HG02943 (cell line): ENCODE data around the gene TRAK1.

ENCODE experiments used
- ATAC-seq: cut with Tn5 transposase; IDR thresholded peaks from one replicate; pipeline ENCODE4 v1.9.1; 2021; ENCODE audit warnings: mild to moderate bottlenecking, low read depth, moderate library complexity; ENCODE audit not compliant: unreplicated experiment

Gene TRAK1

GRCh38 chr3:42120866-42121265 lies 29.7 kb downstream of the TRAK1 start:
- ATAC-seq: no peak

GRCh38 chr3:42122261-42123011 lies 31.3 kb downstream of the TRAK1 start:
- no peak for ATAC-seq

GRCh38 chr3:42123012-42123581 lies 31.9 kb downstream of the TRAK1 start:
- no peak for ATAC-seq

- no peak for ATAC-seq
These were observed 32.9 kb downstream of the TRAK1 start for GRCh38 chr3:42123824-42124658.

GRCh38 chr3:42127226-42127625 lies 36.1 kb downstream of the TRAK1 start:
- no peak for ATAC-seq

GRCh38 chr3:42128526-42128925 lies 37.4 kb downstream of the TRAK1 start:
- no peak for ATAC-seq

- ATAC-seq: no peak
These were observed 38.1 kb downstream of the TRAK1 start for GRCh38 chr3:42129014-42129953.

GRCh38 chr3:42130007-42130328 lies 38.8 kb downstream of the TRAK1 start:
- ATAC-seq: no peak

- no peak for ATAC-seq
These were observed 39.3 kb downstream of the TRAK1 start for GRCh38 chr3:42130329-42131070.

GRCh38 chr3:42133500-42134298 lies 42.5 kb downstream of the TRAK1 start:
- ATAC-seq: no peak

- ATAC-seq: no peak
These were observed 43.8 kb downstream of the TRAK1 start for GRCh38 chr3:42134867-42135464.

- ATAC-seq: no peak
These were observed 48.7 kb downstream of the TRAK1 start for GRCh38 chr3:42139621-42140453.

GRCh38 chr3:42140665-42141203 lies 49.6 kb downstream of the TRAK1 start:
- ATAC-seq: no peak

GRCh38 chr3:42143440-42143839 lies 52.3 kb downstream of the TRAK1 start:
- no peak for ATAC-seq

GRCh38 chr3:42144209-42144608 lies 53.1 kb downstream of the TRAK1 start:
- no peak for ATAC-seq

- no peak for ATAC-seq
These were observed 57.1 kb downstream of the TRAK1 start for GRCh38 chr3:42148086-42148848.

GRCh38 chr3:42148982-42149432 lies 57.9 kb downstream of the TRAK1 start:
- ATAC-seq: no peak
